ENCODE data around the gene RBPJL.

Gene RBPJL

DNA sequence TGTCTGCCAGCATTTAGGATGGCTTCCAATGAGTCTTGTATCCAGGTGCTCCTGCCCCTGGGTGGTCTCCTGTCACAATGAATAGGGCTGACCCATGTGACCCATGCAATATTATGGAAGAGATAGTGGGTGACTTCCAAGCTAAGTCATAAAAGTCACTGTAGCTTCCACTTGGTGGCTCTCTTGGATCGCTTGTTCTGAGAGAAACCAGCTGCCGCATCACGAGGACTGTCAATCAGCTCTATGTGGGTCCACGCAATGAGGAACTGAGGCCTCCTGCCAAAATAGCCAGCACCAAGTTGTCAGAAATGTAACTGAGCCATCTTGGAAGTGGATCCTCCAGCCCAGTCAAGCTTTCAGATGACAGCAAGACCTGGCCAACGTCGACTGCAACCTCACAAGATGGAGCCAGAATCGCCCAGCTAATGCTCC lies 16.3 kb downstream of the RBPJL start:
- Histone ChIP-seq H3K9me2 (replicated peaks; ENCODE audit: insufficient read depth, low read length) (no peaks in the 10 kb centered on the region), H2AFZ (ENCODE audit: low read depth, low read length, severe bottlenecking) (no peak overlapping the region), H3K79me2 (ENCODE audit: insufficient read depth, low read length) (no peaks in the 10 kb centered on the region), H3K27me3 (ENCODE audit: low read length) (no peaks in the 10 kb centered on the region), H3K4me2 (ENCODE audit: low read depth, low read length, poor library complexity, severe bottlenecking) (no peak overlapping the region), H3K9me3 (ENCODE audit: insufficient read depth, low read length) (no peaks in the 10 kb centered on the region), H3F3A (ENCODE audit: insufficient read depth) (peaks cover 19% of the 10 kb centered on the region), H3K36me3 (ENCODE audit: low read length) (no peaks in the 10 kb centered on the region), H4K20me1 (ENCODE audit: low read depth, low read length) (no peaks in the 10 kb centered on the region), H3K27ac (ENCODE audit: low read depth, low read length) (no peak overlapping the region), H3K9ac (ENCODE audit: low read length) (no peak overlapping the region), H3K4me3 (ENCODE audit: insufficient read depth, low read length, poor library complexity, severe bottlenecking) (no peak overlapping the region)
- TF ChIP-seq EZH2phosphoT487 (conservative IDR thresholded peaks at IDR 0.05; ENCODE audit: low read length), result no peak
- TF ChIP-seq, protein P1, sequence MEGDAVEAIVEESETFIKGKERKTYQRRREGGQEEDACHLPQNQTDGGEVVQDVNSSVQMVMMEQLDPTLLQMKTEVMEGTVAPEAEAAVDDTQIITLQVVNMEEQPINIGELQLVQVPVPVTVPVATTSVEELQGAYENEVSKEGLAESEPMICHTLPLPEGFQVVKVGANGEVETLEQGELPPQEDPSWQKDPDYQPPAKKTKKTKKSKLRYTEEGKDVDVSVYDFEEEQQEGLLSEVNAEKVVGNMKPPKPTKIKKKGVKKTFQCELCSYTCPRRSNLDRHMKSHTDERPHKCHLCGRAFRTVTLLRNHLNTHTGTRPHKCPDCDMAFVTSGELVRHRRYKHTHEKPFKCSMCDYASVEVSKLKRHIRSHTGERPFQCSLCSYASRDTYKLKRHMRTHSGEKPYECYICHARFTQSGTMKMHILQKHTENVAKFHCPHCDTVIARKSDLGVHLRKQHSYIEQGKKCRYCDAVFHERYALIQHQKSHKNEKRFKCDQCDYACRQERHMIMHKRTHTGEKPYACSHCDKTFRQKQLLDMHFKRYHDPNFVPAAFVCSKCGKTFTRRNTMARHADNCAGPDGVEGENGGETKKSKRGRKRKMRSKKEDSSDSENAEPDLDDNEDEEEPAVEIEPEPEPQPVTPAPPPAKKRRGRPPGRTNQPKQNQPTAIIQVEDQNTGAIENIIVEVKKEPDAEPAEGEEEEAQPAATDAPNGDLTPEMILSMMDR (IDR thresholded peaks at IDR 0.05; ENCODE audit: insufficient read depth, low read length, poor library complexity, severe bottlenecking), result peak; percentile 30

DNA sequence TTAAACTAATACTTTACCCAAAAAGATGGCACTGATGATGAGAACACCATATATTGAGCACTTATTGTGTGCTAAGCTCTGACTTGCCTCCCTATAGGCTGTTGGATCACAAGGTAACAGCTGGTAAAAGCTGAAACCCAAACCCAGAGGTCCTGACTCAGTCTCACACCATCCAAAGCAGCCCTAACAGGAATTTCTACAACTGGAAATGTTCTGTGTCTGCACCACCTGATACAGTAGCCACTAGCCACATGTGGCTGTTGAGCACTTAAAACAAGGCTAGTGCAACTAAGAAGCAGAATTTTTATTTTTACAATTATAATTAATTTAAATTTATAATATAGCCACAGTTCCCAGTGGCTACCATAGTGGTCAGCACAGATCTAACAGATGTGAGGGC lies 17.1 kb downstream of the RBPJL start:
- no peaks in the 10 kb centered on the region for H3K79me2 ChIP-seq (ENCODE audit: insufficient read depth, low read length)
- no peak overlapping the region for H2AFZ ChIP-seq (ENCODE audit: low read depth, low read length, severe bottlenecking)
- H3K4me3 ChIP-seq (ENCODE audit: insufficient read depth, low read length, poor library complexity, severe bottlenecking), result no peak overlapping the region
- H3K27me3 ChIP-seq (ENCODE audit: low read length), result no peaks in the 10 kb centered on the region
- H3K9me2 ChIP-seq (replicated peaks; ENCODE audit: insufficient read depth, low read length), result no peaks in the 10 kb centered on the region
- H3K27ac ChIP-seq (ENCODE audit: low read depth, low read length), result no peak overlapping the region
- no peaks in the 10 kb centered on the region for H4K20me1 ChIP-seq (ENCODE audit: low read depth, low read length)
- TF ChIP-seq EZH2phosphoT487 (conservative IDR thresholded peaks at IDR 0.05; ENCODE audit: low read length), result no peak
- H3K36me3 ChIP-seq (ENCODE audit: low read length), result no peaks in the 10 kb centered on the region
- no peak overlapping the region for H3K9ac ChIP-seq (ENCODE audit: low read length)
- peaks cover 19% of the 10 kb centered on the region for H3F3A ChIP-seq (ENCODE audit: insufficient read depth)
- no peak overlapping the region for H3K4me2 ChIP-seq (ENCODE audit: low read depth, low read length, poor library complexity, severe bottlenecking)
- no peaks in the 10 kb centered on the region for H3K9me3 ChIP-seq (ENCODE audit: insufficient read depth, low read length)

DNA sequence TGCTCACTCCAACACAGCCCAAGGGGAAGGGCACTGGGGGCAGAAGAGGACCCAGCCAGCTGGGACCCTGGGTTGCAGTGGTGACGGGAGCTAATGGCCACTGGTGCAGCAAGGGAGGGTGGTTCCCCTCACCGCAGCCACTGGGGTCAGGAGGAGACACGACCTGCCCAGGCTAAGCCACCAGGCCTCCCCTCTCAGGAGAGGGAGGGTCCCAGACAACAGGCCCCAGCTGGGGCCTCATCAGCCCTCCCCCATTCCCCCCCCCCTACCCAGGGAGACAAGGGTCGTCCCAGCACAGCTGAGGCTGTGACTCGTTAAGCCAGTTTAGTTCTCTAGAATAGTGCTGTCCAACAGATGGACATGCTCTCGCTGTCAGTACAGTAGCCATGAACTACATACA lies 18.7 kb downstream of the RBPJL start:
- Histone ChIP-seq H4K20me1 (ENCODE audit: low read depth, low read length) (no peaks in the 10 kb centered on the region), H3K4me3 (ENCODE audit: insufficient read depth, low read length, poor library complexity, severe bottlenecking) (no peak overlapping the region), H3K27me3 (ENCODE audit: low read length) (no peaks in the 10 kb centered on the region), H3K79me2 (ENCODE audit: insufficient read depth, low read length) (no peaks in the 10 kb centered on the region), H3K9me2 (replicated peaks; ENCODE audit: insufficient read depth, low read length) (no peaks in the 10 kb centered on the region), H3K36me3 (ENCODE audit: low read length) (no peaks in the 10 kb centered on the region), H3F3A (ENCODE audit: insufficient read depth) (peaks cover 19% of the 10 kb centered on the region), H2AFZ (ENCODE audit: low read depth, low read length, severe bottlenecking) (no peak overlapping the region), H3K9ac (ENCODE audit: low read length) (no peak overlapping the region), H3K27ac (ENCODE audit: low read depth, low read length) (no peak overlapping the region), H3K9me3 (ENCODE audit: insufficient read depth, low read length) (no peaks in the 10 kb centered on the region), H3K4me2 (ENCODE audit: low read depth, low read length, poor library complexity, severe bottlenecking) (no peak overlapping the region)
- TF ChIP-seq EZH2phosphoT487 (conservative IDR thresholded peaks at IDR 0.05; ENCODE audit: low read length), result no peak
- TF ChIP-seq, protein P1 (IDR thresholded peaks at IDR 0.05; ENCODE audit: insufficient read depth, low read length, poor library complexity, severe bottlenecking), result no peak

- no peaks in the 10 kb centered on the region for H3K9me2 ChIP-seq (replicated peaks; ENCODE audit: insufficient read depth, low read length)
- H3F3A ChIP-seq (ENCODE audit: insufficient read depth), result no peaks in the 10 kb centered on the region
- H3K27me3 ChIP-seq (ENCODE audit: low read length), result no peaks in the 10 kb centered on the region
- no peak overlapping the region for H2AFZ ChIP-seq (ENCODE audit: low read depth, low read length, severe bottlenecking)
- H3K9me3 ChIP-seq (ENCODE audit: insufficient read depth, low read length), result no peaks in the 10 kb centered on the region
- H3K9ac ChIP-seq (ENCODE audit: low read length), result no peak overlapping the region
- no peak overlapping the region for H3K27ac ChIP-seq (ENCODE audit: low read depth, low read length)
- TF ChIP-seq EZH2phosphoT487 (conservative IDR thresholded peaks at IDR 0.05; ENCODE audit: low read length), result no peak
- TF ChIP-seq, protein P1 (IDR thresholded peaks at IDR 0.05; ENCODE audit: insufficient read depth, low read length, poor library complexity, severe bottlenecking), result no peak
- H3K36me3 ChIP-seq (ENCODE audit: low read length), result no peaks in the 10 kb centered on the region
- no peaks in the 10 kb centered on the region for H3K79me2 ChIP-seq (ENCODE audit: insufficient read depth, low read length)
- no peaks in the 10 kb centered on the region for H4K20me1 ChIP-seq (ENCODE audit: low read depth, low read length)
- no peak overlapping the region for H3K4me2 ChIP-seq (ENCODE audit: low read depth, low read length, poor library complexity, severe bottlenecking)
- H3K4me3 ChIP-seq (ENCODE audit: insufficient read depth, low read length, poor library complexity, severe bottlenecking), result no peak overlapping the region
These were observed 21.8 kb downstream of the RBPJL start for GRCh38 chr20:45328451-45328850.
